BE2C (cell line): Measurements from ENCODE around the gene SCUBE3.

Source experiments
- DNase-seq: peaks from one replicate; pipeline ENCODE4 v3.0.0-alpha.2; 2020
- H3K27me3 ChIP-seq: fragments of 250-450 bp; sonication (Bioruptor Pico); 2 replicates; pipeline ENCODE4 v1.5.1; 2020; ENCODE audit warnings: mild to moderate bottlenecking
- H3K36me3 ChIP-seq: fragments of 250-450 bp; sonication (Bioruptor Pico); 2 replicates; pipeline ENCODE4 v1.5.1; 2020; ENCODE audit warnings: mild to moderate bottlenecking
- H3K4me1 ChIP-seq: fragments of 250-450 bp; sonication (Bioruptor Pico); 2 replicates; pipeline ENCODE4 v1.5.1; 2020
- H3K4me3 ChIP-seq: 2 replicates; pipeline ENCODE4 v1.5.1; 2011; ENCODE audit warnings: low read depth, low read length
- H3K9me3 ChIP-seq: fragments of 250-450 bp; sonication (Bioruptor Pico); 2 replicates; pipeline ENCODE4 v1.5.1; 2020
- CTCF ChIP-seq: IDR thresholded peaks from 2 replicates; pipeline ENCODE4 v1.5.1; 2012; ENCODE audit warnings: mild to moderate bottlenecking, low read depth, low read length

SCUBE3 gene

DNA sequence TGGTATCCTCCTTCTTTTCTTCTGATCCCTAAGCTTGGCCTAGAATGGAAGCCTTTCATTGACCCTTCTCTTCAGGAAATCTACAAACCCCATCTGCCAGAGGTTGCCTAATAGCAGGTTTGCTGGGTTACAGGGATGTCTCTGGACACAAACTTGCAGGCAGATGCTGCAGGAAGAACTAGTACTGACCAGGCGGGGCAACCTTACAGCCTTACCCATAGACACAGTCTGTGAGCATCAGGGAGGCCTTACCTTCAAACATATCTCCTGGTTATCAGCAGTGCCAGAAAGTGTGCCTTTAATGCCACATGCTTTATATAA is 2.6 kb downstream of the SCUBE3 start:
- no peaks in the 10 kb centered on the region for H3K4me1 ChIP-seq
- H3K4me3 ChIP-seq, result no peak overlapping the region
- no peak for TF ChIP-seq CTCF
- H3K27me3 ChIP-seq, result peaks cover 49% of the 10 kb centered on the region
- no peak for DNase-seq
- no peaks in the 10 kb centered on the region for H3K9me3 ChIP-seq
- no peaks in the 10 kb centered on the region for H3K36me3 ChIP-seq

- H3K27me3 ChIP-seq, result peaks cover 47% of the 10 kb centered on the region
Measured at GRCh38 chr6:35216851-35217811, 3.4 kb downstream of the SCUBE3 start.

DNA sequence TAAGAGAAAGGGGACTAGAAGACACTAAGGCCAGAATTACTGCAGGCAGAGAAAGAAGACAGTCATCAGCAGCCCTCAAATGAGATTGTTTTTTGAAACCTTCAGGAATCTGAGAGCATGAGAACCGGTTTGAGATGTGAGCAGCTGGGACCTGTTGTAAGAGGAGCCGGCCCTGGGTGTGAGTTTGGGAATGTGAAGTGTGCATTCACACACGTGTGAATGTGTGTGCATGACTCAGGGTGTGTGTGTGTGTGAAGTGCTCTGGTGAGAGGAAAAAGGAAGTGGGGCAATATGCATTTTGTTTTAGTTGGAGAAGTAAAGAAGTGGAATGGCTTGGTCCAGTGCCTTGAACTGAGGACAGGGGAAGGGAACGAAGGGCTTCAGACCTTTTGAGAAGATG is 4.3 kb downstream of the SCUBE3 start:
- H3K27me3 ChIP-seq, result peaks cover 38% of the 10 kb centered on the region
- TF ChIP-seq CTCF, result no peak
- no peaks in the 10 kb centered on the region for H3K4me1 ChIP-seq
- H3K4me3 ChIP-seq, result no peak overlapping the region
- no peaks in the 10 kb centered on the region for H3K9me3 ChIP-seq
- H3K36me3 ChIP-seq, result no peaks in the 10 kb centered on the region
- DNase-seq, result no peak

More at GRCh38 chr6:35216851-35217811, 3.4 kb downstream of the SCUBE3 start:
- TF ChIP-seq CTCF, result no peak
- Histone ChIP-seq H3K4me3 (no peak overlapping the region), H3K36me3 (no peaks in the 10 kb centered on the region), H3K9me3 (no peaks in the 10 kb centered on the region), H3K4me1 (no peaks in the 10 kb centered on the region)
- DNase-seq, result no peak

GRCh38 chr6:35218456-35218855 is 4.7 kb downstream of the SCUBE3 start:
- no peak for DNase-seq
- Histone ChIP-seq H3K36me3 (no peaks in the 10 kb centered on the region), H3K9me3 (no peaks in the 10 kb centered on the region), H3K4me1 (no peaks in the 10 kb centered on the region; the same call in 1 of the 2 replicates), H3K4me3 (no peak overlapping the region), H3K27me3 (peaks cover 34% of the 10 kb centered on the region)
- TF ChIP-seq CTCF, result no peak

GRCh38 chr6:35219683-35220326 is 6.0 kb downstream of the SCUBE3 start:
- no peak for DNase-seq
- no peak overlapping the region for H3K4me3 ChIP-seq
- H3K4me1 ChIP-seq, result no peaks in the 10 kb centered on the region; the same call in 1 of the 2 replicates
- peaks cover 20% of the 10 kb centered on the region for H3K27me3 ChIP-seq
- H3K9me3 ChIP-seq, result no peaks in the 10 kb centered on the region
- H3K36me3 ChIP-seq, result no peaks in the 10 kb centered on the region
- no peak for TF ChIP-seq CTCF

DNA sequence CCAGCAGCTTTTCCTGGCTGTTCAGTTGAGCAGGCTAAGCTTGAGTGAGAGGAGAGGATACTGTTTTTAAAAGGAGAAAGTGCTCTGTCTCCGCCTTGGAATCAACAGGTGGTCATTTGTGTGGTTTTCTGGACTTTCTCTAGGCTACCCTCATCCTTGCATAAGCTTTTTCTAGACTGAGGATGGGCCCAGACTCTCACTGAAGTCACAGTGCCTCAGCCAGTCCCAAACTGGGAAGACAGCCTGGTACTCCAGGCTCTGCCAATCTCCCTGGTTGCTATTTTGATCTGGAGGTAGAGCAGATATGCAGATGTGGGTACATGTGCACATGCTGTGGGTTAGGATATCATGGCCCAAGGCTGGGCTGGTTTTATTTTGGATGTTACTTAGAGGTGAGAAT is 7.0 kb downstream of the SCUBE3 start:
- no peak for TF ChIP-seq CTCF
- Histone ChIP-seq H3K27me3 (peaks cover 11% of the 10 kb centered on the region), H3K4me3 (no peak overlapping the region), H3K4me1 (no peaks in the 10 kb centered on the region; the same call in 1 of the 2 replicates), H3K36me3 (no peaks in the 10 kb centered on the region), H3K9me3 (no peaks in the 10 kb centered on the region)
- no peak for DNase-seq
